Daoy (cell line): ENCODE measurements around the gene AK5. TPM values are rescaled to one million over a fixed set of nuclear protein-coding genes. Genes with fewer than 3 reads are reported as not detected.
"Not testable (repeated sequence)": the region's sequence is repeated elsewhere in the genome, so short reads cannot be mapped to it uniquely, and the experiment has no call there.

ENCODE experiments used
- DNase-seq: peaks from one replicate; pipeline ENCODE4 v3.0.0-alpha.2; 2015; ENCODE audit warnings: low read depth
- total RNA-seq: library from RNA; depleted of rRNA; stranded (reverse); fragments of >200 nt; shearing (Covaris generic); gene quantifications from 2 replicates; pipeline ENCODE4 v1.2.3, GENCODE V29; 2014

AK5 gene
- total RNA-seq, 1 experiment from 2014 or later: 38.6 TPM

- DNase-seq: no peak
These were observed 217.1 kb downstream of the AK5 start for GRCh38 chr1:77498918-77499317.

DNA sequence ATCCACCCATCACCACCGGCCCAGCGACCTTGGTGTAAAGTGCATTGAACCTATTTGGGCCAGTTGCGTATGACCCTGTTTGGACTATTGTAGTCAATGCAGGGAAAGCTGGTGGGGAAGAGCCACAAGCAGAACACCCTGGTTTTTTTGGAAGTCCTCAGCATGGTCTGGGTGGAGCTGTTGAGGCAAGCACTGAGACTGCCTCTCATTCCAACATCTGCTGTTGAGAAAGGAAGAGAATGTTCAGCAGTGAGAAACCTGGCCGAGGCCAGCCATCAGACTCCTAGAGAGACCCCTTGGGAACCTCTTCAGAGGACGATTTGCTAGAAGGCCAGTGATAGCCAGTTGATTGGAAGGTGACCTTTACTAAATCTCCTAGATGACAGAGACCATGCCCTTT is 217.6 kb downstream of the AK5 start:
- DNase-seq: no peak

- DNase-seq: peak; percentile 75
These were observed 223.2 kb downstream of the AK5 start for GRCh38 chr1:77504986-77505385.

GRCh38 chr1:77506771-77507170 is 225.0 kb downstream of the AK5 start:
- no peak for DNase-seq

DNA sequence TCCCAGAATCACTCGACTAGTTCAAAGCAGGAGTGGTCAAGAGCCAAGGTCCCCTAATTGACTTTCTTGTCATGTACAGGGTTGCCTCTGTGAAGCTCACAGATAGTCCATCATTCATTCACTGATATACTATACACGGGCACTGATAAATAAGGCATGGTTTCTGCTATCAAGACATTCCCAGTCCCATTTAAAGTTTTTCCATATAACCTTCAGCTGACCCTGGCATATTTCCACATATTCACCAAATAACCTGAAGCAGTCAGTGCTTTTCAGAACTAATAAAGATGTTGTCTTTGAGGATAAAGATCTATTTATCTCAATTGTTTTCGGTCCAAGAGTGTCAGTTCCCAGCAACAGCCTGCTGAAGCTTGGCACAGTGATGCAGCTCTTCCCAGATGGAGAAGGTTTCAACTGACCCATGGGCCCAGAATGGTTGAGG is 227.3 kb downstream of the AK5 start:
- DNase-seq: no peak

DNA sequence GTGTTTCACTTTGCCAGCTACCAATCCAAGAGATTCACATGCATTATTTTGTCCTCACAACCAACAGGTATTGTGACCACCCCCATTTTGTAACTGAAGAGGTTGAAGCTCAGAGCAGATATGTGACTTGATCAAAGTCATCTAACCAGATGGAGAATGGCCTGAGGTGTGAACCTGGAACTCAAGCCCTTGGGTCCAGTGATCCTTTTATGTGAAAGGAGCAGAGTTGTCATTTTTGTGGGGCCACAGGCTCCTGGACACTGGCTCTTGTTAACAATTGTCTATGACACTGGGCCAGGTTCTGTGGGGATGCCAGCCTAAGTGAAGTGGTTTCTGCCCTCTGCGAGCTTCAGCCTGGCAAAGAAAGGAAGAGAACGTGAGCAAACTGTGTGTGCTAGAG is 228.1 kb downstream of the AK5 start:
- no peak for DNase-seq

DNA sequence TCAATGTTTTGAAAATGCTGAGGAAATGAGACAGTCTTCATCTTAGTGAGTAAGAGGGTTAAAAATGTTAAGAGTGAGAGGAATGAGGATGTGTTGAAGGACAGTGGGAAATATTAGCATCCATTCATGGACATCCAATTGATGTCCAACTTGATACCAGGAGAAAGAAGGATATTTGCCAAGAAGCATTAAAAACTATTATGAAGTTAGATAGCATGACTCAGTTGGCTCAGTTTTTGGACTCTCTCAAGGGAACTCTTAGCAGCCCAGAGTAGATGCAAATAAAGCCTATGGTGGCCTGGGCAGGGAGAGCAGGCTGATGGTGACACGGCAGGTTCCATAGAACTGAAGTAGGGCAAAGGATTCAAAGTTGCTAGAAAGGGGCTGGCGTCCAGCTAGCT is 229.6 kb downstream of the AK5 start:
- DNase-seq: peak; percentile 73

DNA sequence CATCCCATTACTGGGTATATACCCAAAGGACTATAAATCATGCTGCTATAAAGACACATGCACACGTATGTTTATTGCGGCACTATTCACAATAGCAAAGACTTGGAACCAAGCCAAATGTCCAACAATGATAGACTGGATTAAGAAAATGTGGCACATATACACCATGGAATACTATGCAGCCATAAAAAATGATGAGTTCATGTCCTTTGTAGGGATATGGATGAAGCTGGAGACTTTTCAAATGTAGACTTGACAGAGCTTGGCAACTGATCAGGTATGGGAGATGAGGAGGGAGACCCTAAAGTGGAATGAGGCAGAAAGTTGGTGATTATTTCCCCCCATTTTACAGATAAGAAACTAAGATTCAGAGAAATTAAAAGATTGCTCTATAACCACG is 230.8 kb downstream of the AK5 start:
- not testable (repeated sequence) for DNase-seq

GRCh38 chr1:77513839-77514763 is 232.3 kb downstream of the AK5 start:
- DNase-seq: peak; percentile 83

DNA sequence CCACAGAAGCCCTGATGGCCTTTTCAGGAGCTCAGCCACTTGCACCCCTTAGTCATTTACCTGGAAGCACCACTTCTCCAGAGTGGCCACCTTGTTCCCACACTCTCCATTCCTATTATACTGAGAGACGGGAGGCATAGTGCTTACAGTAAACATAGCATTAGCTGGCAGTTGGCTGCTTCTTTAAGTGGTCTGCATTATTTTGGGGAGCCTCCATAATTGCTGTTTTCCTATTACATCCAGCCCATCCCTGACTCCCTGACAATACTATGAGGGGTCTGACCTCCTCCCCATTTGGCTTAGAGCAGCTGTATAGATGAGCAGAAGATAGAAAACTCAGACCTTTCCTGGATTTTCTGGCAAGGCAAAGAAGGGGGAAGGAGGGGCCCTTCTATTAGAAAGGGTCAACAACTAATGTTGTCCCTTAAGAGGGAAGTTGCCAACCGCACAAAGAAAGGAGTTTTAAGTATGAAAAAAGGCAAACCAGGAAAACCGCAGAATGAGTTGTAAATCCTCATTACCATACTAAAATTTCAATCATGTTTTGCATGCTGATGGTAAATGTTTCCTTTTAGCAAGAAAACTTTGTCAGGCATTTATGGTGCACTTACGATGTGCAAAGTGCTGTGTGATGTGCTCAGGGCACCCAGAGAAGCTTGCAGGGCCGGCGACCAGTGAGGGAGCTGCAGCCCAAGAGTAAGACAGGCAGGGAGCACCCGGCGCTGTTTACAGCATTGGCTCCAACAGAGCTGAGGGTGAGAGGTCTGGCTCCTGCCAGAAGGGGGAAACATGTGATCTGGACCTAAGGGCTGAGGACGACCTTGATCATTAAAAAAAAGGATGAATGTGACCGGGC is 233.3 kb downstream of the AK5 start:
- DNase-seq: peak; percentile 69

DNA sequence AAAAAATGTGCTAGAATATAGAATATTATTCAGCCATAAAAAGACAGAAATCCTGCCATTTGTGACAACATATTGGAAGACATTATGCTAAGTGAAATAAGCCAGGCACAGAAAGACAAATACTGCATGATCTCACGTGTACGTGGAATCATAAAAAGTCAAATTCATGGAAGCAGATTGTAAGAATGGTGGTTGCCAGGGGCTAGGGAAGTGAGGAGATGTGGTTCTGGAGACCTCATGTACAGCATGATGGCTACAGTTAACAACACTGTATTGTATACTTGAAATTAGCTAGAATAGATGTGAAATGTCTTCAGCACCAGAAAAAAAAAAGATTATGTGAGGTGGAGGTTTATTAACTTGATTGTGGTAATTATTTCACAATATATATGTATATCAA is 234.3 kb downstream of the AK5 start:
- DNase-seq: no peak

- no peak for DNase-seq
These were observed 242.2 kb downstream of the AK5 start for GRCh38 chr1:77524038-77524437.

GRCh38 chr1:77531149-77531548 is 249.3 kb downstream of the AK5 start:
- DNase-seq: not testable (repeated sequence)

- DNase-seq: not testable (repeated sequence)
These were observed 249.9 kb downstream of the AK5 start for GRCh38 chr1:77531596-77532280.

DNA sequence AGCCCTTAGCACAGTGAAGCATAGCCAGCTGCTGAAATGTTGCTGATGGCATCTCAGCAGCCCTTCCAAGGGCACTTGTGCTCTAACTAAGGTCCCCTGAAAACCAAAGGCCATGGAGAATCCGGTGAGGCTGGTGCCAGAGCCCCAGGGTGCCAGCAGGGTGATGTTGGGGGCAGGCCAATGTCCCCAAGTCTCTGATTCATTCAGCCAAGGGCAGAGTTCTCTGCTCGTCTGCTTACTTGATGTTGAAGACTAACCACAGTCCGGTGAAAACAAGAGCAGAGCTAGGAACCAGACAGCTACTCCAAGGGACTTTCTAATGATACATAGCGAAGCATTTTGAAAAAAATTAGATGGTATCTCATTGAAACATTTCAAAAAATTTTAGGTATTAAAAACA is 250.8 kb downstream of the AK5 start:
- no peak for DNase-seq

GRCh38 chr1:77533660-77534305 is 252.0 kb downstream of the AK5 start:
- DNase-seq: peak; percentile 84

- no peak for DNase-seq
These were observed 252.6 kb downstream of the AK5 start for GRCh38 chr1:77534456-77534855.

DNA sequence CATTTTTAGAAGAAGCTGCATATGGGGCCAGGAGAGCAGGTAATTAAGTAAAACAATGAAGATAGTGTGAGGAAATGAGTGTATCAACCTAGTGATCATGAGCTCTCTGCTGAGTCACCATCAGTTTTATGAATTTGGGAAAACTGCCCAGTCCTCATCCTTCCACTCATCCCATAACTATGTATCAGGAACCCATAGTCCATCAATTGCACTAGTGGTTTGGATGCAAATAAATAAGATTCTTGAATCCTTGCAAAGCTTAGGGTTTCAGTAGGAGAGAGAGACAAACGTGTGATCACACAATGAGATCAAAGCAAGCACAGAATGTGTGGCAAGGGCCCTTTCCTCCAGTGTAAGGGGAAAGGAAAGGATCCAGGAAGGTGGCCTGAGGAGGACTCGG is 255.0 kb downstream of the AK5 start:
- DNase-seq: peak; percentile 94

DNA sequence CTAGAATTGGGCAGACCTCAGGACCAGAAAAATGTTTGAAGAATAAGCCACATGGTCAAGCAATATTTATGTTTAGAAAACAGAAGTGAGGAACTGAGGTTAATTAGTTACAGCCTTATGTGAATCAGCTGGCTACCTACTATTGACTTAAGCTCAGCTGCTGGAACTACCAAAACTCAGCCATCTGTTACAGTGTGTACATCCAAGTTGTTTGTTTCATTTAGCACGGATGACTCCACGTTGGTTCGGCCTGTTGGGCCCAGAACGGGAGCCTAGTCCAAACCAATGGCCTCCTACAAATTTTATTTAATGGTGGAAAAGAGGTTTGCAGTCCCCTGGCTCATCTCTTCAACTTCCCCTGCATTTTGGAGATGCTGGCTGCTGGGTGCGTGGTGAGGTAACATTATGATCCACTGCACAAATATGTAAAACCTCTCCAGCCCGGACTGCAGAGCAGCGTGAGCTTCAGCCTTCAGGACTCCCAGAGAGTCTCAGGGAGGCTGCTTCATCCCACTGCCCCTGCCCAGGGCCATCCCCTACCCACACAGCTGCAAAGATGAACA is 257.2 kb downstream of the AK5 start:
- peak; percentile 90 for DNase-seq

DNA sequence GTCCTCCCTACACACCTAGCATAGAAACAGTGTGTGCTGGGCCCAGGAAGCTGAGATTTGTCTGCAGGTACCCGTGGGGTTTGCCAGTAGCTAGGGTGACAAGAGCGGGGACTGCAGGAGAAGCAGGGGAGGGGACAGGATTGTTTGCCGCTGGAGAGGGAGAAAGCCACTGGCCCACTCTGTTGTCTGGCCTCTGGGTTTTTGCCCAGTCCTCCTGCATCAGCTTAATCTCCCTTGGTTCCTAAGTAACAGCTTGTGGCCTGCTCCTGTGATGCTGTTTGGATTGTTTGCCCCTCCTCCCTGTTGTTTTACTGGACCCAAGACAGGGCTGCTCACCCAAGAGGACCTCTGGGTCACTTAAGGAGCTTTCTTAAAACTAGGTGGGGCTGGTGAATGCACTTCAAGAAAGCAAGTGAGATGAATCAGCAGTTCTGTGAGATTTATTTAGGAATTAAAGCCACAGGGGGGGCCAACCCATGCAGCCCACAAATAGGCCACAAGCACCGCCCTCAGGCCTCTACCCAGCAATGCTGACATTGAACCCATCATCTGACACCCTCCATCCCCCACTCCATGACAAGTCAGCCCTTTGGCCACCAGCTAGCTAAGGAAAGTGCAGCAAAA is 257.8 kb downstream of the AK5 start:
- DNase-seq: peak; percentile 94
